Measurements from ENCODE around the gene RECK. TPM values are rescaled to one million over a fixed set of nuclear protein-coding genes. Genes with fewer than 3 reads are reported as not detected.

The RECK gene
- 7.7 and 8.8 TPM in 2 replicates for total RNA-seq

GRCh38 chr9:36036780-36037548 lies at the start of gene RECK:
Gene RECK, plus strand, starts transcription at chr9:36036913. Its CDS starts 86 bp downstream, at chr9:36036999.

GRCh38 chr9:36136272-36136893 lies 99.7 kb downstream of the RECK start, which contains the start of gene GLIPR2:
Gene GLIPR2, plus strand, starts transcription at chr9:36136733. Its CDS starts 46 bp downstream, at chr9:36136779.

GRCh38 chr9:36169166-36169565 lies 132.5 kb downstream of the RECK start, which contains the start of gene CCIN:
Gene CCIN, plus strand, starts transcription at chr9:36169388. Its CDS starts 115 bp downstream, at chr9:36169503.

Other genes with a start within 250 kb of the RECK start
- gene NPR2, start 245.3 kb upstream of the RECK start, total RNA-seq = 19.2 and 31.2 TPM in 2 replicates
- 0.33 and 1.3 TPM in 2 replicates for gene SPAG8, start 224.7 kb upstream of the RECK start, total RNA-seq
- 34.7 and 42.7 TPM in 2 replicates for gene HINT2, start 221.9 kb upstream of the RECK start, total RNA-seq
- gene FAM221B, start 208.2 kb upstream of the RECK start, total RNA-seq = not detected in 2 replicates
- 2.6 and 17.6 TPM in 2 replicates for gene TMEM8B, start 207.7 kb upstream of the RECK start, total RNA-seq
- gene OR13J1, start 166.5 kb upstream of the RECK start, total RNA-seq = not detected in 2 replicates
- gene HRCT1, start 130.7 kb upstream of the RECK start, total RNA-seq = 1.5 and 3.3 TPM in 2 replicates
- gene SPAAR, start 127.4 kb upstream of the RECK start, total RNA-seq = 0.16 TPM in 1 of 2 replicates, not detected in the other
- not detected in 2 replicates for gene OR2S2, start 78.8 kb upstream of the RECK start, total RNA-seq
- gene GLIPR2, start 99.8 kb downstream of the RECK start, total RNA-seq = 54.4 and 61.2 TPM in 2 replicates
- 0.63 and 1.6 TPM in 2 replicates for gene CCIN, start 132.5 kb downstream of the RECK start, total RNA-seq
- gene CLTA, start 154.0 kb downstream of the RECK start, total RNA-seq = 333 and 341 TPM in 2 replicates
- gene GNE, start 221.5 kb downstream of the RECK start, total RNA-seq = 21.3 and 22.7 TPM in 2 replicates

Data from mesangial cell (primary cell).